Esophagus squamous epithelium (tissue), 4 donors: ENCODE measurements around the gene FOXC1.

Source experiments
- POLR2A ChIP-seq, 4 donors: fragments of 450-650 bp; IDR thresholded peaks; one replicate each; pipeline ENCODE4 v1.6.1; 2017; ENCODE audit warnings: antibody characterized with exemption in 4 of 4, mild to moderate bottlenecking in 4 of 4, moderate library complexity in 3 of 4
- TF ChIP-seq, protein P1 (sequence below), 6 experiments: fragments of 450-650 bp in 4 of 6; fragments of 200-600 bp in 2 of 6; sonication (generic) in 2 of 6; IDR thresholded peaks; one replicate each; pipeline ENCODE4 v1.5.1; 2016 to 2019; ENCODE audit warnings: antibody characterized with exemption in 6 of 6, mild to moderate bottlenecking in 4 of 6, moderate library complexity in 4 of 6

DNA sequence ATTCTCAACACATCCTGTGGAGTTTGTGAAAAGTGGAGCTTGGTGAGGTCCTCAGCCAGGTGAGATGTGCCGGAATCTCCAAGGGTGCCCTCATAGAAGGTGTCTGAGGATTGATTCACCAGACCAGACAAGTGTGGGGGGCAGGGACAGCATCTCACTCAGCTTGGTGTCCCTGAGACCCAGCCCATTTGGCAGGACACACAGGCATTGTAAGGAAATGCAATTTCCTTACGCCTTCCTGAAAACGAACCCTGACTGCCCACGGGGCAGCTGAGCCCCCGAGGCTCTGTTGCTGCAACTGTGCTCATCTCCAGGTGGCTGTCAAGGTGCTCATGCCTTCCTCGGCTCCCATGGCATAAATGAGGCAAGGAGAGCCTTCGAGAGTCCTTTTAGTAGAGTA is 33.4 kb downstream of the FOXC1 start:
- TF ChIP-seq, protein P1, sequence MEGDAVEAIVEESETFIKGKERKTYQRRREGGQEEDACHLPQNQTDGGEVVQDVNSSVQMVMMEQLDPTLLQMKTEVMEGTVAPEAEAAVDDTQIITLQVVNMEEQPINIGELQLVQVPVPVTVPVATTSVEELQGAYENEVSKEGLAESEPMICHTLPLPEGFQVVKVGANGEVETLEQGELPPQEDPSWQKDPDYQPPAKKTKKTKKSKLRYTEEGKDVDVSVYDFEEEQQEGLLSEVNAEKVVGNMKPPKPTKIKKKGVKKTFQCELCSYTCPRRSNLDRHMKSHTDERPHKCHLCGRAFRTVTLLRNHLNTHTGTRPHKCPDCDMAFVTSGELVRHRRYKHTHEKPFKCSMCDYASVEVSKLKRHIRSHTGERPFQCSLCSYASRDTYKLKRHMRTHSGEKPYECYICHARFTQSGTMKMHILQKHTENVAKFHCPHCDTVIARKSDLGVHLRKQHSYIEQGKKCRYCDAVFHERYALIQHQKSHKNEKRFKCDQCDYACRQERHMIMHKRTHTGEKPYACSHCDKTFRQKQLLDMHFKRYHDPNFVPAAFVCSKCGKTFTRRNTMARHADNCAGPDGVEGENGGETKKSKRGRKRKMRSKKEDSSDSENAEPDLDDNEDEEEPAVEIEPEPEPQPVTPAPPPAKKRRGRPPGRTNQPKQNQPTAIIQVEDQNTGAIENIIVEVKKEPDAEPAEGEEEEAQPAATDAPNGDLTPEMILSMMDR (IDR thresholded peaks at IDR 0.05): no peak
- no peak for TF ChIP-seq POLR2A (IDR thresholded peaks at IDR 0.05)
